GM18502 (cell line): ENCODE data around the gene PRXL2B.
"Not testable (repeated sequence)": the region's sequence is repeated elsewhere in the genome, so short reads cannot be mapped to it uniquely, and the experiment has no call there.

Source experiments
- ATAC-seq: cut with Tn5 transposase; IDR thresholded peaks from one replicate; pipeline ENCODE4 v1.9.1; 2021; ENCODE audit warnings: mild to moderate bottlenecking; ENCODE audit not compliant: unreplicated experiment, poor library complexity

PRXL2B gene

GRCh38 chr1:2549367-2550029, 37.1 kb upstream of the PRXL2B start:
- ATAC-seq, result not testable (repeated sequence)

- ATAC-seq, result not testable (repeated sequence)
Observed at GRCh38 chr1:2550309-2550861, 36.2 kb upstream of the PRXL2B start.

GRCh38 chr1:2551544-2551943, 35.0 kb upstream of the PRXL2B start:
- not testable (repeated sequence) for ATAC-seq

- ATAC-seq, result no peak
Observed at GRCh38 chr1:2552189-2552588, 34.4 kb upstream of the PRXL2B start.

GRCh38 chr1:2553076-2553475, 33.5 kb upstream of the PRXL2B start:
- ATAC-seq, result not testable (repeated sequence)

DNA sequence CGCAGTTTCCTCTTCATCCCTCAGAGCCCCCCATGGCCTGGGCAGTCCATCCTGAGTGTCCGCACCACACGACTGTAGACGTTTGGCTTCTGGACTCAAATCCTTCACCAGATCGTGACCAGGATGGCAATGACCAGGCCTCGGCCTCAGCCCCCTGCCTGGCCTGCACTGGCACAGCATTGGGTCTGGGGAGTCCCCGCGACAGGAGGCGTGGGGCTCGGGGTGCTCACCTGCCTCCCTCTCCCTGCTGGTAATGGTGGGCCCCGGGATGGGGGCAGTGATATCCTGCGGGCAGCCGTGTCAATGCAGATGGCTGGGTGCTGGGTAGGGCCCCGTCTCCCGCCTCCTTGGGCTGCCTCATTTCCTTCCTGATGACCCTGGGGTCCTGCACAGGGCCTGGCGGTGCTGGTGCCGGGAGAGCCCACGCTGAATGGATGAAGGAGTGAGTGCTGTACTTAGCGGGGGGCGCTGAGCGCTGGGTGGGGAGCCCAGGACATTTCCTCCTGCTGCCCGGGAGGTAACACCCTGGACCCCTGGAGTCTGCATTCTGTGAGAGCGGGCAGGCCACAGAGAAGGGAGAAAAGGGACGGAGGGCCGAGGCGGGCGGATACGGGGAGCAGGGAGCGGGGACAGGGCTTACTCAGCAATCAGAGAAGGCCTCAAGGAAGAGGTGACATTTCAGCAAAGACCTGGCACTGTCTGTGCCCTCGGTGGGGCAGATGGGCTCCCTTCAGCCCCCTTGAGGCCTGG, 32.5 kb upstream of the PRXL2B start:
- ATAC-seq, result no peak

DNA sequence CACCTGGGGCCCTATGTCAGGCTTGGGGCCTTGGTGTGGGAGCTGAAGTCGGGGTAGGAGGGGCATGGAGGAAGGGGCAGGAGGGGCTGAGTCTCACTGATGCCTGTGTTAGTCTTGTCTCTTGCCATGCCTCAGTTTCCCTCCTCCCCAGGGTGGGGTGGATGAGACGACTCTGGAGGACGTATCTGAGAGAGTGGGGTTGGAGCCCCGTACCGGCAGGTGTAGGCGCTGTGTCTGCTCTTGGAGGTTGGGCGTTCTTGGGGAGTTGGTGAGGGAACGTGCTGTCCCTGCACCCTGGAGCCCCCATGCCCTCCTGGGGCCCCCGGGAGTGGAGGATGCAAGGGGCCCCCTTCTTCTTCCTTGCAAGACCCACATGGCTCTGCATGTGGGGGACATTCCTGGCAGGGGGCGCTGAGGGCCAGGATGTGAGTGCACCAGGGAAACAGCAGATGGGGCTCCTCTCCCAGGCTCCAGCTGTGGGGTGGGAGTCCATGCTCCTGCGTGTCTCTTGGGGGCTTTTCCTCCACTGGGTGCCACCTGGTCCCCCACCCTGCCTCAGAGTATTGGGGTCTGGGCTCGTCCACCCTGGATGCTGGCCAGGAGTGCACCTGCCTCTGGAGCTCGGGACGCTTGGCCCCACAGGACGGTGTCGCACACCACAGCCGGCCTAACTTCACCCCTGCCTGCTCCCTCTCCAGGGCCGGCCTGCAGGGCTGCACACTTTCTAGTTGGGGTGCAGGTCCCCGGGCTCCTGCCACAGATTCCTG, 31.8 kb upstream of the PRXL2B start:
- ATAC-seq, result no peak

- ATAC-seq, result peak; percentile 42
Observed at GRCh38 chr1:2555634-2556276, 30.8 kb upstream of the PRXL2B start.

GRCh38 chr1:2556277-2556677, 30.3 kb upstream of the PRXL2B start, which contains the start of gene TNFRSF14:
Gene TNFRSF14, plus strand, starts transcription at chr1:2556371. Its CDS starts 294 bp downstream, at chr1:2556665.
- peak; percentile 35 for ATAC-seq

DNA sequence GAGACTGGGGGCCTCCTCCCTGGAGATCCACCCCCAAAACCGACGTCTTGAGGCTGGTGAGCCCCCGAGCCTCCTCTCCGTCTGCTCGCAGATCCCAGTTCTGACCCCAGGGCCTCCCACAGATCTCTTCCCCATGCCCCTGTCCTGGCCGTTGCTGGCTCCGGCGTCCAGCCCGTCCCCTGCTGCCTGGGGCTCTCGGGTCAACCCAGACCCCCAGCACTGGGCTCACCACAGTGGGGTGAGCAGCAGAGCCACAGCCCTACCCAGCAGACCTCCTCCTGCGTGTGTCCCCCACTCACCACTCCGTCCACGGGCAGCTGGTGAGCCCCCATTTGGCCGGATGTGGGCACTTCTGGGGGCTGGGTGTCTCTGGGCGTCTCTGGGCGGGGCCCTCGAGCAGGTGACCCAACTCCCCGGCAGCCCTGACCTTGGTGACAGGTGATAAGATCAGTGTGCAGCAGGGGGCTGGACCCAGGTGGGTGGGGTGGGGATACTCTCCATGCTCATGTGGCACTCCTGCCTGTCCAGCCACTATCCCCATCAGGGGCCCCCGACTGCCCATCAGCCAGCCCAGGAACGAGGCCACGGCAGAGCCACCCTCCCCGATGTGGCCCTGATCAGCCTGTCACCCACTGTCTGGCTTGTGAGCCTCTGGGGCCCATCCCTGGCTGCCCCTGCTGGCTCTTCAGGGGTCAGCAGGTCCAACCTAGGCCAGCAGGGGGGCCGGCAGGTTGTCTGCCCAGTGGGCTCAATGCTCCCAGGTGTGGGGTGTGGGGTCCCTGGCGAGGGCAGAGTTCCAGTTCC, 29.7 kb upstream of the PRXL2B start:
- peak; percentile 17 for ATAC-seq

DNA sequence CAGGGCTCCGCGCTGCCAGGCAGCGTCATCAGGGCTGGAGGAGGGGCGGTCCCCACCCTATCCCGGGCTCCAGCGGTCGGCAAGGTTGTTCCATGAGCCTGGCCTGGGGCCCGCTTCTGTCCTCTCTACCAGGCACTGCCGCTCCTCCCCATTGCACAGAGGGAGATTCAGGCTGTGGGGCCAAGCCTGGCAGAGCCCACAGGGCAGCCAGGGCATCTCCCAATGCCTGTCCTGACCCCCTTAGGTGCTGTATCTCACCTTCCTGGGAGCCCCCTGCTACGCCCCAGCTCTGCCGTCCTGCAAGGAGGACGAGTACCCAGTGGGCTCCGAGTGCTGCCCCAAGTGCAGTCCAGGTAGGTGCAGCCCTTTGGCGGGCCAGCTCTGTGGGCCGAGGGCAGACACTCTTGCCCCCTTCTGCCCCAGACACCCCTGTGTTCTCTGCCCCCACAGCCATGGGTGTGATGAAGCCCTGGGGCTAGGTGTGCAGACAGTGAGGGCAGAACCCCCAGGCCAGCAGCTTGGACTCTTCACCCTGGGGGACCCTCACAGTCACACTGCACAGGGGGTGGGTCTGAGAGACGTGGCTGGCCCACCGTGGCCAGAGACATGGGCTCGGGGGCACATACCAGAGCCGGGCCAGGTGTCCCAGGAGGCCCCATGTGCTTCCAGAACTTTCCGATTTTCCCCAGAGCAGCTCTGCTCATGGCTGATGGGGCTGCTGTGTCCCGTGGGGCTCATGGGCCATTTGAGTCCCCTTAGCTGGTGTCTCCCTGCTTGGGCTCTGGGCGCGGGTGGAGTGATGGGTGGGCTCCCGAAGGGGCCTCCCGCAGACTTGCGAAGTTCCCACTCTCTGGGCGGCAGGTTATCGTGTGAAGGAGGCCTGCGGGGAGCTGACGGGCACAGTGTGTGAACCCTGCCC, 28.8 kb upstream of the PRXL2B start:
- ATAC-seq, result no peak

- ATAC-seq, result no peak
Observed at GRCh38 chr1:2558420-2558819, 28.2 kb upstream of the PRXL2B start.

GRCh38 chr1:2558861-2559260, 27.7 kb upstream of the PRXL2B start:
- no peak for ATAC-seq

- no peak for ATAC-seq
Observed at GRCh38 chr1:2559509-2560298, 26.9 kb upstream of the PRXL2B start.

DNA sequence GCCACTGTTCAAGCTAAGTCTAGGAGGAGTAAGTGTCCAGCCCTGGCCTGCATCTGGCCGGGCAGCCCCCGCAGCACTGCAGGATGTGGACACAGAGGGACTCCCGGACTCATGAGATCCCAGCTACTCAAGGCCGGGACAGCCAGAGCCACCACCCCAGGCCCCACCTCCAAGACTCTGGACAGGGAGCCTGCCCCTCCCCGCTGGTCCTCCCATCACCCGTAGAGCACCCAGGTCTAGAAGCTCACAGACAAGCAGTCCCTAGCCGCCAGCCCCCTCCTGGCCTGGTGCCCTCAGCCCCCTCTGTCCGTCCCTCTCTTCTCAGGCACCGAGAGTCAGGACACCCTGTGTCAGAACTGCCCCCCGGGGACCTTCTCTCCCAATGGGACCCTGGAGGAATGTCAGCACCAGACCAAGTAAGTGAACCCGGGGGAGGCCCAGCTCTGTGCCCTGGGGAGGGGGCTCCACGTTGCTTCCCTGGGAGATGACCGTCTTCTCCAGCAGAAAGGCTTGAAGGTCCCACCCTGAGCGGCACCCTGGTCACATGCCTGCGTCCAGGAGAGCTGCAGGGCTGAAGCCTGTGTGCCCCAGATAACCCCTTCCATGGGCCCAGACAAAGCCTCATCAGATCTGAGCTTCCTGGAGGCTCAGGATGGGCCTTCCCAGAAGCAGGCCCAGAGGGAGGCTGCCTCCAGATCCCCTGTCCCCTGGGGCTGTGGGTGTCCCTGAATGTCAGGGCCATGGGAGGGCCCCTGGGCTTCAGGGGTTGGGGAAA, 26.1 kb upstream of the PRXL2B start:
- ATAC-seq, result no peak

DNA sequence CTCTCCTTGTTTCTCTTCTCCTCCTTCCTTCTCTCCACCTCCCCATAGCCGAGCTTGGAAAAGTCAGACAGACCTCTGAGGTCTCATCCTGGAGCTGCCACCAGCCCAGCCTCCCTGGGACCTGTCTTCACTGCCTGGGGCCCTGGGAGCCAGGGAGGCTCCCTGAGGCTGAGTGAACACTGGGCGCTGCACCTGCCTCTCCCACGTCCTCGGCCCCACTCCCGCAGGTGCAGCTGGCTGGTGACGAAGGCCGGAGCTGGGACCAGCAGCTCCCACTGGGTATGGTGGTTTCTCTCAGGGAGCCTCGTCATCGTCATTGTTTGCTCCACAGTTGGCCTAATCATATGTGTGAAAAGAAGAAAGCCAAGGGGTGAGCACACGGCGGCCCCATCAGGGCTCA, 25.1 kb upstream of the PRXL2B start:
- no peak for ATAC-seq
